HL-60 (cell line): ENCODE measurements around the gene ZNF782.

Experiments used
- CTCF ChIP-seq: IDR thresholded peaks from one replicate; pipeline ENCODE4 v1.5.1; 2011; ENCODE audit warnings: low read length, control low read depth, inconsistent platforms; ENCODE audit not compliant: insufficient read depth
- GABPA ChIP-seq: IDR thresholded peaks from 2 replicates; pipeline ENCODE4 v1.6.1; 2012; ENCODE audit warnings: low read depth
- POLR2AphosphoS5 ChIP-seq: IDR thresholded peaks from 2 replicates; pipeline ENCODE4 v1.6.1; 2012; ENCODE audit warnings: low read depth
- REST ChIP-seq: IDR thresholded peaks from 2 replicates; pipeline ENCODE4 v1.6.1; 2012; ENCODE audit warnings: low read depth; ENCODE audit not compliant: insufficient replicate concordance
- SPI1 ChIP-seq: IDR thresholded peaks from 2 replicates; pipeline ENCODE4 v1.6.1; 2012; ENCODE audit warnings: low read depth, mild to moderate bottlenecking, borderline replicate concordance

GRCh38 chr9:96875461-96876142 is 21.3 kb upstream of the ZNF782 start:
- TF ChIP-seq CTCF: no peak
- 0 out of 2 replicates have a peak, but pooled peaks have one; percentile 32 for TF ChIP-seq POLR2AphosphoS5
- no peak for TF ChIP-seq SPI1
- TF ChIP-seq REST: no peak
- no peak for TF ChIP-seq GABPA
